NCI-H1930 (cell line): ENCODE measurements around the gene SPATS2.

ENCODE experiments used
- DNase-seq, 2 experiments: peaks; one replicate each; lab custom pipeline; 2025; lab: John Stamatoyannopoulos, UW

SPATS2 gene

GRCh38 chr12:49556391-49557186 is 189.3 kb downstream of the SPATS2 start:
- DNase-seq, result no peak

DNA sequence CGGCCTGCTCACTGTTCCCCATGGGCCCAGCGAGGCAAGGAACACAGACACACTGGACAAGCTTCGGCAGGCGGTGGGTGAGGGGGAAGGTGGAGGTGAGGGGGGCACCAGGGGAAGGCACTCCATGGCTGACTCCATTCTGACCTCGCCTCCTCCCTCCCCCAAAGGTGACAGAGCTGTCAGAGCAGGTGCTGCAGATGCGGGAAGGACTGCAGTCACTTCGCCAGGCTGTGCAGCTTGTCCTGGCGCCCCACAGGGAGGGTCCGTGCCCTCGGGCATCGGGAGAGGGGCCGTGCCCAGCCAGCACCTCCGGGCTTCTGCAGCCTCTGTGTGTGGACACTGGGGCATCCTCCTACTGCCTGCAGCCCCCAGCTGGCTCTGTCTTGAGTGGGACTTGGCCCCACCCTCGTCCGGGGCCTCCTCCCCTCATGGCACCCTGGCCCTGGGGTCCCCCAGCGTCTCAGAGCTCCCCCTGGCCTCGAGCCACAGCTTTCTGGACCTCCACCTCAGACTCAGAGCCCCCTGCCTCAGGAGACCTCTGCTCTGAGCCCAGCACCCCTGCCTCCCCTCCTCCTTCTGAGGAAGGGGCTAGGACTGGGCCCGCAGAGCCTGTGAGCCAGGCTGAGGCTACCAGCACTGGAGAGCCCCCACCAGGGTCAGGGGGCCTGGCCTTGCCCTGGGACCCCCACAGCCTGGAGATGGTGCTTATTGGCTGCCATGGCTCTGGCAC is 190.1 kb downstream of the SPATS2 start:
- DNase-seq, result no peak

GRCh38 chr12:49557917-49558215 is 190.6 kb downstream of the SPATS2 start:
- DNase-seq, result no peak

DNA sequence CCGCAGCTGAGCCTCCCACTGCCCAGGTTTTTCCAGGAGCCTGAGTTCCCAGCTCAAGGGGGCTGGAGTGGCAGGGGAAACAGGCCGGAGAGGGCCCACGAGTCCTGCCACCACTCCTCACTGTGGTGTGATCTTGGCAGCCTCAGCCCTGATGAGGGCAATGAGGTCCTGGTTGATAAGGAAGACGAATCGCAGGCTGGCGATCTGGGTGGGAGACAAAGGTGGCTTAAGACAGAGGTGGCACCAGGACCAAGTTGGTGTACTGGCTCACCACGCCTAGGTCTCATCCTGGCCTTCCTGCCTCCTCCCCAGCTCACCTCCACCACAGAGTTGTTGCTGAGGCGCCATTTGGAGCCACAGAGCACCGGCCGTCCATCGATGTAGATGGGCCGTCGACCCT is 191.3 kb downstream of the SPATS2 start:
- no peak for DNase-seq

- DNase-seq, result no peak
Observed at GRCh38 chr12:49559011-49559675, 191.9 kb downstream of the SPATS2 start.

DNA sequence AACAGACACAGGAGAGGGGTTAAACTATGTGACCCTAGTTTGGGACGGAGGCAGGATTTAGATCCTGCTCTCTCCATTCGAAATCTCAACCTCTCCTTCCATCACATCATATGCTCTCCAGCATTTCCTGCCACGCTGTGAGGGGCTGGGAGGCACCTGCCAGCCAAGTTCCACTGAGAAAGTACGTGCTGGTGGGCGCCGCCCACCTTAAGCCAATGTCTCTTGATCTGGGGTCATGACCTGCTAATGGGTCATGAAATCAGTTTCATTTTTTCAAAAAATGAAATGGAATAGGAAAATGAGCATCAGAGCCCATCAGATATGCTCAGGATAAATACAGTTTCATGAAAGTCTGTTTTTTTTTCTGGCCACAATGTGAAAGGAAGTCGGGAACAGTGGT is 193.4 kb downstream of the SPATS2 start:
- no peak for DNase-seq

- DNase-seq, result no peak
Observed at GRCh38 chr12:49562233-49562632, 195.0 kb downstream of the SPATS2 start.

- no peak for DNase-seq
Observed at GRCh38 chr12:49562831-49563230, 195.6 kb downstream of the SPATS2 start.

DNA sequence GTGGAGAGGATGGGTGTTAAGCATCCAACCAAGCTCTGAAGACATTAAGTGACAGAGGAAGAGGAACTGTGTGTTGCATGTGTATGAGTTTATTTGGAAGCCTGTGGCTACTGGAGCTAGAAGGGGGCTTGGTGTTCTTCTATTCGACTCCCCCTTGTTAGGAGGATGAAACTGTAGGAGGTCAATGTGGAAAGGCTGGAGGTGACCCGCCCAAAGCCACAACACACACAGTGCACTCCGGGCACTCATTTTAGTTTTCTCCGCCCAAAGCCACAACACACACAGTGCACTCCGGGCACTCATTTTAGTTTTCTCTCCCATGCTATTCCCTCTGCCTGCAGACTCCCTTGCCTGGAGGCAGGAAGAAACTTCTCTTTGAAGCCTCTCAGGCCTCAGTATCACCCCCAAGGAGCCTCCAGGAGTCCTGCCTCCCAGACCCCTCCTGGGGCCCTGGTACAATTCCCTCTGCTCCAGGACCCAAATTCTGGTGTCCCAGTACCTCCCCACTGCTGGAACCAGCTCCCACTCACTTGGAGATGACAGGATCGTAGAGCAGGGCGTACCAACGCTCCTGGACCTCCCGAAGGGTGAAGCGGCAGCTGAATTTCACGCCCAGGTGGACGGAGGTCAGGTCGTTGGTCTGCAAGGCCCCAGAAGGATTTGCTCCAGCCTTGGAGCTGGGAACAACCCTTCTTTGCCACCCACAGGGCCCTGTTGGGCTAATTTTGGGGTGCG is 196.9 kb downstream of the SPATS2 start:
- DNase-seq, result no peak

- no peak for DNase-seq
Observed at GRCh38 chr12:49564686-49565405, 197.6 kb downstream of the SPATS2 start.

DNA sequence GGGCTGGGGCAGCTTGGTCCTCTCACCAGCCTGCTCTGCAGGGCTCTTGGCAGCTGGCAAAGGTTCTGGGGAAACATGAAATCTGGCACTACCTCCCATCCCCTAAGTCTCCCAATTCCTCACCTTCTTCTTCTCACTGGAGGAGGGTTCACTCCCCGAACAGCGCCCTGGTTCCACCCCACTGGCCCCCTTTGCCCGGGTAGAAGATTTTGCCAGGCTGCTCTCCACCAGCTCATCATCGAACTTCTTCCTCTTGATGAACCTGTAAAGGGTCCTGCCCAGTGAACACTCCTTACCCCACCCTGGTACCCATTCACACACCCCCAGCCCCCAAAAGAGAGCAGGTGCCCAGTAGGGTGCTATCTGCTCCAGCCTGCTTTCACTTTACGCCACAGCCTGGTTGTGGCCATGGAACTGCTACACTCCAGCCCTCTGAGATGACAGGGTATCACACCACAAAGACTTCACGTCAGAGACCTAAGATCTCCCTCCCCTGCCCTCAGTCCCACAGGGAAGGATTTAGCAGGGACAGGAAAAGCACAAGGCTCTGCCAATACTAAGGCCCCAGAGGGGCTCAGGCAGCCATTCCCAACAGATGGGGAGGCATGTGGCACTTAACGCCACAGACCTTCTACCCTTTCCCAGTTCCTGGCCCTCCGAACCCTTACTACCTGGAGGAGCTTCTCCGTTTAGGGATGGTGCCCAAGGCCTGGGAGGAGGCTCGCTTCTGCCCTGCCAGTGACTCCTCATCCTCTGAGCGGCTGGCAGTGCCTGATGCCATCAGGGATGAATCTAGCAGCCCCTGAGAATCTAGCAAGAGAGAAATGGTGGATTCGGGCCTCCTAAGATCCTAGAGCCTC is 198.4 kb downstream of the SPATS2 start:
- no peak for DNase-seq

DNA sequence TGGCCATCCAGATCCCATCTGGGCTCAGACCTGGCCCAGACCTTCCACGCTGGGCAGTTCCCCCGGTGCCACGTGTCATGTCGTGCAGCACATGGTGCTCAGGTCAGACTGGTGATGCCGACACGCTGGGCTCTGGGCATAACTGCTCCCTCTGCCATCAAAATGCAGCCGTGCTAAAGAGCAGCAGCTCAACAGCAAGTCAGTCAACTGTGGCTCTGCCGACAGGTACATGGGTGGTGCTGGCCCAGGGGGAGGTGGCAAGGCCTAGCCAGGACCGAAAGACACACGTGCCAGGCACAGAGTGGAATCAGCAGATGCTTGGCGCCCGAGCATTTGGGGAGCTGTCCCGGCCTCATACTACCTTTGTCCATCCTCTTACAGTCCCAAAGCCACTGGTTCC is 199.1 kb downstream of the SPATS2 start:
- DNase-seq, result no peak

DNA sequence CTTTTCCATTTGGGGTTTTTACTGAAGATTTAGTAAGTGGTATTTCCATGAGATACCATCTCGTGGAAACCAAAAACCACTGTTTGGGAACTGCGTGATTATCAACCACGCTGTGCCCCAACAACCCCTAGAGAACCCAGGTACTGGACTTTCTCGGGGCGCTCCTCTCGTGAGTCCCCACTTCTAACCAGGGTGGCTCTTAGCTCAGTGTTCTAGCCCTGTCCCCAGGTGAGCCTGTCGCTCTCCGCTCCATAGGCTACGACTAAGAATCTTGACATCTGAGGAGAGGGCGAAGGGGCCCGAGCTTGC is 200.0 kb downstream of the SPATS2 start:
- no peak for DNase-seq

- peak; percentile 80 to 87 for DNase-seq
Observed at GRCh38 chr12:49567611-49568441, 200.6 kb downstream of the SPATS2 start, which contains the start of gene MCRS1. MCRS1 (minus strand) TSS chr12:49568142; CDS start chr12:49566731, 1,411 bp downstream.

DNA sequence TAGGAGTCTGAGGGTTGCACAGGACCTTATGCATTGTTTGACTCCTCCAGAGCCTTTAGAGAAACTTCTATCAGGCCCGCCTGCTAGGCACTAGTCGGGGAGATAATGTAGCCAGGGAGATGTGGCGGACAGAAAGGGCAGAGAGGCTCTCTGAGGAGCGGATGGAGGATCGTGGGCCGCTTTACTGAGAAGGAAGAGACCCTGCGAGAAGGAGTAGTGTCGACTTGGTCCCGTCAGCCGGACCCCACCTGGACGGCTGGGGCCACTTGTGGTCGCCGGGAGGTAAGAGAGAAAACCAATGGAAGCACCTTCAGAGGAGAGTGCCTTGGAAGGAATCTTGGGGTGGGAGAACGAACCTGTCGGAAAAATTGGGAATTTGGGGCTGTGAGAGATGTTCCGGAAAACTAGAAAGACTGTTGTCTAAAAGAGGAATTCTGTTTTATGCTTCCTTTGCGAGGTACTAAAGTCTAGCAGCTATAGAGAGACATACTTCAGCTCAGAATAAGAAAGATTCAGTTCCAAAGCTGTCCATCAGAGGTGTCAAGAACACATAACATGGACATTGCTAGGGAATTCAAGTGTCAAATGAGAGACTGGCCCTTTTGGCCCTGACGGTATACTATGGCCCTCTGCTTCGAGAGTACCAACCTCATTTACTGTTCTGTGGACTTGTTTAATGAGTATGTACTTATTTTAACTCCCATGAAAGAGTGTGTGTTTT is 201.3 kb downstream of the SPATS2 start:
- DNase-seq, result no peak
